Measurements from ENCODE around the gene BLM.
"Not testable (repeated sequence)": the region's sequence is repeated elsewhere in the genome, so short reads cannot be mapped to it uniquely, and the experiment has no call there.

Gene BLM

GRCh38 chr15:90716976-90717821 is at the start of gene BLM:
BLM (plus strand) TSS chr15:90717346; CDS start chr15:90747393, 30,047 bp downstream.
- DNase-seq, result peak; percentile 95

- not testable (repeated sequence) for DNase-seq
These were observed 49.3 kb upstream of the BLM start for GRCh38 chr15:90667755-90668345.

- not testable (repeated sequence) for DNase-seq
These were observed 46.5 kb upstream of the BLM start for GRCh38 chr15:90670631-90671030.

- DNase-seq, result no peak
These were observed 45.9 kb upstream of the BLM start for GRCh38 chr15:90671216-90671615.

- DNase-seq, result not testable (repeated sequence)
These were observed 43.8 kb upstream of the BLM start for GRCh38 chr15:90673357-90673756.

GRCh38 chr15:90674476-90674875 is 42.7 kb upstream of the BLM start:
- DNase-seq, result no peak

GRCh38 chr15:90675464-90675863 is 41.7 kb upstream of the BLM start:
- DNase-seq, result no peak

- no peak for DNase-seq
These were observed 39.0 kb upstream of the BLM start for GRCh38 chr15:90677807-90678790.

- no peak for DNase-seq
These were observed 37.2 kb upstream of the BLM start for GRCh38 chr15:90679959-90680358.

GRCh38 chr15:90680371-90680935 is 36.7 kb upstream of the BLM start:
- DNase-seq, result no peak

GRCh38 chr15:90681056-90681455 is 36.1 kb upstream of the BLM start:
- no peak for DNase-seq

- no peak for DNase-seq
These were observed 35.7 kb upstream of the BLM start for GRCh38 chr15:90681480-90681879.

- DNase-seq, result no peak
These were observed 33.8 kb upstream of the BLM start for GRCh38 chr15:90683371-90683770.

GRCh38 chr15:90683876-90684275 is 33.3 kb upstream of the BLM start:
- DNase-seq, result no peak

GRCh38 chr15:90684281-90684680 is 32.9 kb upstream of the BLM start:
- DNase-seq, result no peak

- DNase-seq, result no peak
These were observed 31.3 kb upstream of the BLM start for GRCh38 chr15:90685591-90686434.

GRCh38 chr15:90686435-90687218 is 30.5 kb upstream of the BLM start:
- peak; percentile 32 for DNase-seq

- DNase-seq, result not testable (repeated sequence)
These were observed 27.7 kb upstream of the BLM start for GRCh38 chr15:90689326-90689961.

- no peak for DNase-seq
These were observed 26.6 kb upstream of the BLM start for GRCh38 chr15:90690585-90690984.

GRCh38 chr15:90691369-90691768 is 25.8 kb upstream of the BLM start:
- DNase-seq, result no peak

Data from stimulated activated CD4-positive, alpha-beta T cell treated with anti-CD3 and anti-CD28 coated beads, Interleukin-15, amount 100 ng/mL, for 24 hours (primary cell).